Measurements from ENCODE around the gene PEF1.
A peak's percentile ranks its signal among the peaks of the same experiment; 100 is the strongest.

Gene PEF1

GRCh38 chr1:31644560-31645273, at the start of gene PEF1:
PEF1 (minus strand) TSS chr1:31644876; CDS start chr1:31644864, 12 bp downstream.
- peak; percentile 99 for DNase-seq

GRCh38 chr1:31693231-31693630, 48.6 kb upstream of the PEF1 start:
- no peak for DNase-seq

GRCh38 chr1:31691951-31692350, 47.3 kb upstream of the PEF1 start:
- no peak for DNase-seq

GRCh38 chr1:31691446-31691845, 46.8 kb upstream of the PEF1 start:
- DNase-seq, result no peak

GRCh38 chr1:31690921-31691320, 46.2 kb upstream of the PEF1 start:
- no peak for DNase-seq

- no peak for DNase-seq
Measured at GRCh38 chr1:31689854-31690253, 45.2 kb upstream of the PEF1 start.

GRCh38 chr1:31689379-31689778, 44.7 kb upstream of the PEF1 start:
- DNase-seq, result no peak

- DNase-seq, result no peak
Measured at GRCh38 chr1:31688233-31688918, 43.7 kb upstream of the PEF1 start.

GRCh38 chr1:31687601-31688000, 42.9 kb upstream of the PEF1 start:
- DNase-seq, result no peak

GRCh38 chr1:31685795-31686194, 41.1 kb upstream of the PEF1 start:
- no peak for DNase-seq

GRCh38 chr1:31683997-31684396, 39.3 kb upstream of the PEF1 start:
- no peak for DNase-seq

GRCh38 chr1:31681415-31681814, 36.7 kb upstream of the PEF1 start:
- no peak for DNase-seq

- DNase-seq, result no peak
Measured at GRCh38 chr1:31679676-31680230, 35.1 kb upstream of the PEF1 start.

GRCh38 chr1:31679091-31679490, 34.4 kb upstream of the PEF1 start:
- DNase-seq, result no peak

GRCh38 chr1:31678681-31679080, 34.0 kb upstream of the PEF1 start:
- no peak for DNase-seq

- no peak for DNase-seq
Measured at GRCh38 chr1:31677949-31678348, 33.3 kb upstream of the PEF1 start.

GRCh38 chr1:31677401-31677800, 32.7 kb upstream of the PEF1 start:
- no peak for DNase-seq

GRCh38 chr1:31675756-31676155, 31.1 kb upstream of the PEF1 start:
- no peak for DNase-seq

GRCh38 chr1:31675161-31675560, 30.5 kb upstream of the PEF1 start:
- DNase-seq, result no peak

- no peak for DNase-seq
Measured at GRCh38 chr1:31674626-31675025, 29.9 kb upstream of the PEF1 start.

- DNase-seq, result no peak
Measured at GRCh38 chr1:31673433-31673832, 28.8 kb upstream of the PEF1 start.

- no peak for DNase-seq
Measured at GRCh38 chr1:31672986-31673385, 28.3 kb upstream of the PEF1 start.

- DNase-seq, result no peak
Measured at GRCh38 chr1:31671561-31672201, 27.0 kb upstream of the PEF1 start.

GRCh38 chr1:31671147-31671546, 26.5 kb upstream of the PEF1 start:
- DNase-seq, result no peak
